A549 (cell line): Measurements from ENCODE around the gene HIGD1B. TPM values are rescaled to one million over a fixed set of nuclear protein-coding genes. Genes with fewer than 3 reads are reported as not detected.

Experiments used
- ATAC-seq, 2 experiments: fragments of 200-7000 bp in 1 of 2; fragments of >200 bp in 1 of 2; cut with Nextera tagmentation in 1 of 2; cut with Tn5 transposase in 1 of 2; 3 replicates each; pipeline versions ENCODE4 v1.8.0 to v1.9.1; 2018 to 2020; ENCODE audit warnings: mild to moderate bottlenecking in 1 of 2, moderate library complexity in 1 of 2
- CTCF ChIA-PET: fragments of 300-600 bp; sonication (Branson Sonifier 250); formaldehyde crosslinking; extraction: SDS; loops from one replicate; lab custom pipeline; 2021; ENCODE audit warnings: antibody characterized with exemption, inconsistent platforms; lab: Yijun Ruan, JAX
- POLR2A ChIA-PET: fragments of 350-600 bp; formaldehyde crosslinking; extraction: SDS; loops from one replicate; lab custom pipeline; 2021; ENCODE audit warnings: antibody characterized with exemption, inconsistent platforms; lab: Yijun Ruan, JAX
- DNase-seq, 2 experiments: peaks; one replicate each; pipeline versions ENCODE4 v3.0.0 to v3.0.0-alpha.2; 2011 to 2016; ENCODE audit warnings: low read depth in 1 of 2, low spot score in 1 of 2
- FAIRE-seq: peaks from 2 replicates; lab custom pipeline; 2011; peaks lifted over from hg19 to GRCh38; lab: Jason Lieb, UNC
- H3K27ac ChIP-seq, 2 experiments: fragments of >200 bp; sonication (Bioruptor Twin); formaldehyde crosslinking; 3 replicates each; pipeline ENCODE4 v1.5.1; 2016 to 2017
- H3K4me1 ChIP-seq: fragments of >200 bp; sonication (Bioruptor Twin); formaldehyde crosslinking; 3 replicates; pipeline ENCODE4 v1.6.1; 2016
- H3K4me2 ChIP-seq: fragments of >200 bp; sonication (Bioruptor Twin); formaldehyde crosslinking; 3 replicates; pipeline ENCODE4 v1.6.1; 2016
- H3K4me3 ChIP-seq: fragments of >200 bp; sonication (Bioruptor Twin); formaldehyde crosslinking; 3 replicates; pipeline ENCODE4 v1.5.1; 2016
- H3K9me3 ChIP-seq: fragments of >200 bp; sonication (Bioruptor Twin); formaldehyde crosslinking; 3 replicates; pipeline ENCODE4 v1.6.1; 2016
- CBX2 ChIP-seq: fragments of 200-600 bp; sonication (generic); IDR thresholded peaks from 2 replicates; pipeline ENCODE4 v1.6.1; 2016; ENCODE audit warnings: low read depth, mild to moderate bottlenecking, borderline replicate concordance
- CHD4 ChIP-seq: fragments of 200-600 bp; sonication (generic); IDR thresholded peaks from 2 replicates; pipeline ENCODE4 v1.6.1; 2016; ENCODE audit warnings: antibody characterized with exemption, mild to moderate bottlenecking, borderline replicate concordance
- EHMT2 ChIP-seq: fragments of 200-600 bp; sonication (generic); IDR thresholded peaks from 2 replicates; pipeline ENCODE4 v1.6.1; 2016; ENCODE audit warnings: antibody characterized with exemption, low read depth, mild to moderate bottlenecking, moderate library complexity
- EP300 ChIP-seq, 2 experiments: fragments of >200 bp; sonication (Bioruptor Twin); formaldehyde crosslinking; IDR thresholded peaks; 2 replicates in 1 of 2; 3 replicates in 1 of 2; pipeline ENCODE4 v1.6.1; 2016 to 2017
- FOSB ChIP-seq: fragments of 250-450 bp; sonication (Bioruptor Pico); IDR thresholded peaks from 2 replicates; pipeline ENCODE4 v1.5.0; 2020; ENCODE audit warnings: mild to moderate bottlenecking, moderate library complexity
- FOSL2 ChIP-seq, 2 experiments: fragments of 450-650 bp in 1 of 2; fragments of >200 bp in 1 of 2; sonication (Bioruptor Twin) in 1 of 2; formaldehyde crosslinking; IDR thresholded peaks; 2 replicates each; pipeline versions ENCODE4 v1.5.0 to v1.6.1; 2016 to 2020; ENCODE audit warnings: mild to moderate bottlenecking in 1 of 2, moderate library complexity in 1 of 2
- HDAC2 ChIP-seq: fragments of 200-600 bp; sonication (generic); IDR thresholded peaks from 2 replicates; pipeline ENCODE4 v1.6.1; 2016
- HEYL ChIP-seq: fragments of 250-450 bp; sonication (Bioruptor Pico); IDR thresholded peaks from 2 replicates; pipeline ENCODE4 v1.8.0; 2021; ENCODE audit warnings: mild to moderate bottlenecking, moderate library complexity
- HOXA7 ChIP-seq: fragments of 250-450 bp; sonication (Bioruptor Pico); IDR thresholded peaks from 2 replicates; pipeline ENCODE4 v1.5.0; 2020; ENCODE audit warnings: mild to moderate bottlenecking, moderate library complexity
- KDM5A ChIP-seq: fragments of 200-600 bp; sonication (generic); IDR thresholded peaks from 2 replicates; pipeline ENCODE4 v1.6.1; 2016; ENCODE audit warnings: antibody characterized with exemption, mild to moderate bottlenecking
- MAFK ChIP-seq: fragments of 450-650 bp; IDR thresholded peaks from 2 replicates; pipeline ENCODE4 v1.6.1; 2014; ENCODE audit not compliant: partially characterized antibody
- MYC ChIP-seq: IDR thresholded peaks from 2 replicates; pipeline ENCODE4 v1.6.1; 2012; ENCODE audit warnings: mild to moderate bottlenecking, inconsistent platforms, low read length, improper control_type of control experiment, borderline replicate concordance
- NFE2L2 ChIP-seq: fragments of 150-350 bp; conservative IDR thresholded peaks from 2 replicates; pipeline ENCODE4 v1.6.1; 2014; ENCODE audit warnings: low read length
- NPAS2 ChIP-seq: fragments of 250-450 bp; sonication (Bioruptor Pico); IDR thresholded peaks from 2 replicates; pipeline ENCODE4 v1.8.0; 2022; ENCODE audit warnings: mild to moderate bottlenecking, moderate library complexity, borderline replicate concordance
- PHF8 ChIP-seq: fragments of 200-600 bp; sonication (generic); IDR thresholded peaks from 2 replicates; pipeline ENCODE4 v1.6.1; 2016; ENCODE audit warnings: low read depth, mild to moderate bottlenecking, antibody characterized with exemption, moderate library complexity, borderline replicate concordance
- POLR2AphosphoS2 ChIP-seq: conservative IDR thresholded peaks from 2 replicates; pipeline ENCODE4 v1.6.1; 2012; ENCODE audit warnings: low read length, improper control_type of control experiment, inconsistent platforms
- RAD21 ChIP-seq, 2 experiments: fragments of >200 bp in 1 of 2; sonication (Bioruptor Twin) in 1 of 2; formaldehyde crosslinking in 1 of 2; IDR thresholded peaks in 1 of 2; conservative IDR thresholded peaks in 1 of 2; 2 replicates in 1 of 2; 3 replicates in 1 of 2; pipeline ENCODE4 v1.6.1; 2012 to 2018; ENCODE audit warnings: inconsistent platforms in 1 of 2
- SMC3 ChIP-seq: fragments of >200 bp; sonication (Bioruptor Twin); formaldehyde crosslinking; IDR thresholded peaks from 3 replicates; pipeline ENCODE4 v1.6.1; 2018; ENCODE audit warnings: inconsistent platforms
- TFCP2L1 ChIP-seq: fragments of 250-450 bp; sonication (Bioruptor Pico); IDR thresholded peaks from 2 replicates; pipeline ENCODE4 v1.5.0; 2021; ENCODE audit warnings: mild to moderate bottlenecking
- WGBS: methylation state at CpG from one replicate; pipeline ENCODE4 v1.1.6; 2017; ENCODE audit errors: missing lambda C conversion rate; 5-methylcytosine and 5-hydroxymethylcytosine counted together
- polyA plus RNA-seq, 4 experiments: library from polyadenylated mRNA; depleted of rRNA in 3 of 4; stranded (reverse); fragments of >200 nt; fragmentation: RNase III in 1 of 4; extraction: RNeasy Plus Mini Kit Qiagen cat#74134 plus additional on column Dnase treatment in 1 of 4; gene quantifications; 2 replicates in 3 of 4; 3 replicates in 1 of 4; pipeline ENCODE4 v1.2.3, GENCODE V29; 2011 to 2017
- TF ChIP-seq, protein P1 (sequence below): fragments of >200 bp; sonication (Bioruptor Twin); formaldehyde crosslinking; IDR thresholded peaks from 3 replicates; pipeline ENCODE4 v1.5.1; 2016
- TF ChIP-seq, protein P2 (sequence below): fragments of 250-450 bp; sonication (Bioruptor Pico); IDR thresholded peaks from 2 replicates; pipeline ENCODE4 v1.5.0; 2020; ENCODE audit warnings: low read depth, mild to moderate bottlenecking, moderate library complexity
- TF ChIP-seq, protein P3 (sequence below): IDR thresholded peaks from 2 replicates; pipeline ENCODE4 v1.6.1; 2012
- TF ChIP-seq, protein P4 (sequence below): fragments of 150-350 bp; IDR thresholded peaks from 2 replicates; pipeline ENCODE4 v1.6.1; 2014; ENCODE audit warnings: low read depth, mild to moderate bottlenecking, low read length

The HIGD1B gene
- polyA plus RNA-seq, 2 of the 4 experiments (the other 2 are of a cell fraction): not detected

DNA sequence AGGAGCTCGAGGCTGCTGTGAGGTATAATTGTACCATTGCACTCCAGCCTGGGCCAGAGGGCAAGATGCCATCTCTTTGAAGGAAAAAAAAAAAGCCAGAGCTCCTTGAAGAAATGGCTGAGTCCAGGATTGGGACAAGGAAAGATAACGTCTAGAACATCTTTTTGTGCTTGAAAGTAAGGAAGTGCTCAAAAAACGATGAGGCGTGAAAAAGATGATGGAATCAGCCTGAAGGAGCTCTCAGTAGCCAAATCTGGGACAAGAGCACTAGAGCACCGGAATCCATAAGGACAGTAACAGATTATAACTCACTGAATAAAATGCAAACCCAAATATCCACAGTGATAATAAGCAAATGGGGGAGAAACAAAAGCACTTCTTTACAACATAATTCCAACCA lies 29.4 kb downstream of the HIGD1B start:
- ChIA-PET POLR2A (no interaction called here), CTCF (interaction anchor here (0.6 to 45.1 kb wide), 11 partner anchors 11 to 1017 kb away, joined by 3 to 1787 read pairs (median 15); partner anchors contain the start of genes EFTUD2, HIGD1B, MAPT and PLCD3)
- Histone ChIP-seq H3K4me3 (no peak overlapping the region), H3K4me2 (no peak overlapping the region), H3K9me3 (no peaks in the 10 kb centered on the region), H3K4me1 (peaks cover 3% of the 10 kb centered on the region; the same call in 1 of the 3 replicates), H3K27ac (no peak overlapping the region)
- TF ChIP-seq HOXA7 (CRISPR knock-in tag) (no peak), MAFK (peak; percentile 64)
- FAIRE-seq (no peak), ATAC-seq (no peak), DNase-seq (no peak)
- 90% methylated on average over 5 of the region's 5 CpGs for WGBS

DNA sequence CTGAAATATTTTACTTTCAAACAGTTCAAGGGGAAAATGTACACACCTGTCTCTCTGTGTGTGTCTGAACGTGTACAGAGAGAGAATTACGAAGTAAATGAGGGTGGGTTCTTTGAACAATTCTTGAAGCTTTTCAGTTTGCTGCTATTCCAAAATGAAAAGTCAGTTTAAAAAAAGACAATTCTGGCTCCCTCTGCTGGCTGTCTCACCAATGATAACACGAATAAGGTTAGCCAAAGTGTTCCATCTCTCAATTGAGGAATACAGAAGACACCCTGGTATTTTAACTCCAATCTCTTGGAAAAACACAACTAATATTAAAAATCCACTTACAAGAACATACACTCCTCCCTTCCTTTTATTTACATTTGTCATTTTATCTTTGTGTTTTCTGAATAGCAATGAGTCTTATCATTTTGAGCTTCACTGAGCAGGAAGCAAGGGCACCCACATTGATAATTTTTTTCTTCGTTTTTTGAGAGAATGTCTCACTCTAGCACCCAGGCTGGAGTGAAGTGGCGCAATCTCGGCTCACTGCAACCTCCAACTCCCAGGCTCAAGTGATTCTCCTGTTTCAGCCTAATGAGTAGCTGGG lies 31.0 kb downstream of the HIGD1B start:
- Histone ChIP-seq H3K4me3 (no peak overlapping the region), H3K4me2 (no peak overlapping the region), H3K9me3 (no peaks in the 10 kb centered on the region), H3K4me1 (no peaks in the 10 kb centered on the region), H3K27ac (no peak overlapping the region)
- peak; percentile 45 to 80 for DNase-seq
- CTCF ChIA-PET: interaction anchor here (0.6 to 45.1 kb wide), 48 partner anchors 12 to 254 kb away, joined by 3 to 1787 read pairs (median 5); partner anchors contain the start of genes EFTUD2 and HIGD1B
- 37% methylated on average over 6 of the region's 6 CpGs for WGBS
- ATAC-seq: peak; percentile 80 to 85; a peak in 5 of 6 replicates
- TF ChIP-seq RAD21 (conservative IDR thresholded peaks at IDR 0.05 in 1 of 2, IDR thresholded peaks at IDR 0.05 in 1 of 2) (peak; percentile 54), SMC3 (peak; percentile 74), EP300 (IDR thresholded peaks at IDR 0.05) (no peak)
- TF ChIP-seq, protein P1, sequence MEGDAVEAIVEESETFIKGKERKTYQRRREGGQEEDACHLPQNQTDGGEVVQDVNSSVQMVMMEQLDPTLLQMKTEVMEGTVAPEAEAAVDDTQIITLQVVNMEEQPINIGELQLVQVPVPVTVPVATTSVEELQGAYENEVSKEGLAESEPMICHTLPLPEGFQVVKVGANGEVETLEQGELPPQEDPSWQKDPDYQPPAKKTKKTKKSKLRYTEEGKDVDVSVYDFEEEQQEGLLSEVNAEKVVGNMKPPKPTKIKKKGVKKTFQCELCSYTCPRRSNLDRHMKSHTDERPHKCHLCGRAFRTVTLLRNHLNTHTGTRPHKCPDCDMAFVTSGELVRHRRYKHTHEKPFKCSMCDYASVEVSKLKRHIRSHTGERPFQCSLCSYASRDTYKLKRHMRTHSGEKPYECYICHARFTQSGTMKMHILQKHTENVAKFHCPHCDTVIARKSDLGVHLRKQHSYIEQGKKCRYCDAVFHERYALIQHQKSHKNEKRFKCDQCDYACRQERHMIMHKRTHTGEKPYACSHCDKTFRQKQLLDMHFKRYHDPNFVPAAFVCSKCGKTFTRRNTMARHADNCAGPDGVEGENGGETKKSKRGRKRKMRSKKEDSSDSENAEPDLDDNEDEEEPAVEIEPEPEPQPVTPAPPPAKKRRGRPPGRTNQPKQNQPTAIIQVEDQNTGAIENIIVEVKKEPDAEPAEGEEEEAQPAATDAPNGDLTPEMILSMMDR: peak; percentile 94
- FAIRE-seq: peak; percentile 68
- POLR2A ChIA-PET: interaction anchor here (0.6 to 1.5 kb wide), 2 partner anchors 15 to 50 kb away, joined by 3 to 4 read pairs; no protein-coding TSS in a partner anchor

DNA sequence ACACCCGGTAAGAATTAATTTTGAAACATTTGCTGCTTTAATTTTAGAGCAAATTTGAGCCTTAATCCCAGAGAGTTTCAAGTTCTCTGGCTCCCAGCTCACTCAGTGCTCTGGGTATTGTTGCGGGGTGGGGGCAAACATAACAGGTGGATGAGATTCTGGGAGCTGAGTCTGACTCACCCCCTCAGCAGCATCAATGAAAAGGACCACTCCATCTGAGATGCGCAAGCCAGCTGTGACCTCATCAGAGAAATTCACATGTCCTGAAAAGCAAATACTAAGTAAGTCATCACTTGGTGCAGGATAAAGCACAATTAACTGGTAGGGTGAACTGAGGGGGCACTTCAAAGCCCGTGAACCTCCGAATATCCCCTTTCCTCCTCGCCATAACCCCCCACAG lies 31.7 kb downstream of the HIGD1B start:
- ChIA-PET POLR2A (interaction anchor here (0.6 to 1.5 kb wide), 2 partner anchors 14 to 51 kb away, joined by 3 to 4 read pairs; no protein-coding TSS in a partner anchor), CTCF (interaction anchor here (0.8 to 45.1 kb wide), 32 partner anchors 13 to 220 kb away, joined by 3 to 1787 read pairs (median 6); partner anchors contain the start of genes EFTUD2 and HIGD1B)
- Histone ChIP-seq H3K4me1 (no peaks in the 10 kb centered on the region), H3K4me2 (no peak overlapping the region), H3K9me3 (no peaks in the 10 kb centered on the region), H3K27ac (no peak overlapping the region), H3K4me3 (no peak overlapping the region)
- no peak for DNase-seq
- ATAC-seq: peak in 1 of 2 experiments; percentile 49; a peak in 1 of 6 replicates
- no peak for TF ChIP-seq FOSB (CRISPR knock-in tag)
- TF ChIP-seq PHF8: no peak
- no peak for TF ChIP-seq FOSL2 (IDR thresholded peaks at IDR 0.05)
- no peak for TF ChIP-seq FOSL2 (CRISPR knock-in tag; IDR thresholded peaks at IDR 0.05)
- TF ChIP-seq TFCP2L1: no peak
- TF ChIP-seq NPAS2 (CRISPR knock-in tag): no peak
- TF ChIP-seq, protein P2, sequence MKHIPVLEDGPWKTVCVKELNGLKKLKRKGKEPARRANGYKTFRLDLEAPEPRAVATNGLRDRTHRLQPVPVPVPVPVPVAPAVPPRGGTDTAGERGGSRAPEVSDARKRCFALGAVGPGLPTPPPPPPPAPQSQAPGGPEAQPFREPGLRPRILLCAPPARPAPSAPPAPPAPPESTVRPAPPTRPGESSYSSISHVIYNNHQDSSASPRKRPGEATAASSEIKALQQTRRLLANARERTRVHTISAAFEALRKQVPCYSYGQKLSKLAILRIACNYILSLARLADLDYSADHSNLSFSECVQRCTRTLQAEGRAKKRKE (CRISPR knock-in tag): no peak
- no peak for TF ChIP-seq POLR2AphosphoS2
- no peak for TF ChIP-seq CBX2
- no peak for TF ChIP-seq HDAC2
- no peak for TF ChIP-seq NFE2L2
- TF ChIP-seq, protein P1: no peak
- no peak for TF ChIP-seq KDM5A
- TF ChIP-seq EHMT2: no peak
- TF ChIP-seq, protein P3, sequence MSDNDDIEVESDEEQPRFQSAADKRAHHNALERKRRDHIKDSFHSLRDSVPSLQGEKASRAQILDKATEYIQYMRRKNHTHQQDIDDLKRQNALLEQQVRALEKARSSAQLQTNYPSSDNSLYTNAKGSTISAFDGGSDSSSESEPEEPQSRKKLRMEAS: no peak
- no peak for TF ChIP-seq MYC
- TF ChIP-seq, protein P4, sequence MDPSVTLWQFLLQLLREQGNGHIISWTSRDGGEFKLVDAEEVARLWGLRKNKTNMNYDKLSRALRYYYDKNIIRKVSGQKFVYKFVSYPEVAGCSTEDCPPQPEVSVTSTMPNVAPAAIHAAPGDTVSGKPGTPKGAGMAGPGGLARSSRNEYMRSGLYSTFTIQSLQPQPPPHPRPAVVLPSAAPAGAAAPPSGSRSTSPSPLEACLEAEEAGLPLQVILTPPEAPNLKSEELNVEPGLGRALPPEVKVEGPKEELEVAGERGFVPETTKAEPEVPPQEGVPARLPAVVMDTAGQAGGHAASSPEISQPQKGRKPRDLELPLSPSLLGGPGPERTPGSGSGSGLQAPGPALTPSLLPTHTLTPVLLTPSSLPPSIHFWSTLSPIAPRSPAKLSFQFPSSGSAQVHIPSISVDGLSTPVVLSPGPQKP: no peak
- no peak for TF ChIP-seq CHD4
- TF ChIP-seq HEYL (CRISPR knock-in tag): no peak
- TF ChIP-seq, all 56 proteins: peak for 0
- FAIRE-seq: no peak
- 94% methylated on average over 6 of the region's 6 CpGs for WGBS
